C4-2B (cell line): ENCODE results near the gene ARID5B.

ENCODE experiments used
- H3K27ac ChIP-seq: fragments of 450-650 bp; 2 replicates; pipeline ENCODE4 v1.5.1; 2017
- ZFX ChIP-seq: fragments of 450-650 bp; IDR thresholded peaks from 2 replicates; pipeline ENCODE4 v1.6.1; 2017
- TF ChIP-seq, protein P1 (sequence below): fragments of 450-650 bp; conservative IDR thresholded peaks from 2 replicates; pipeline ENCODE4 v1.5.1; 2017; ENCODE audit warnings: mild to moderate bottlenecking

ARID5B gene

DNA sequence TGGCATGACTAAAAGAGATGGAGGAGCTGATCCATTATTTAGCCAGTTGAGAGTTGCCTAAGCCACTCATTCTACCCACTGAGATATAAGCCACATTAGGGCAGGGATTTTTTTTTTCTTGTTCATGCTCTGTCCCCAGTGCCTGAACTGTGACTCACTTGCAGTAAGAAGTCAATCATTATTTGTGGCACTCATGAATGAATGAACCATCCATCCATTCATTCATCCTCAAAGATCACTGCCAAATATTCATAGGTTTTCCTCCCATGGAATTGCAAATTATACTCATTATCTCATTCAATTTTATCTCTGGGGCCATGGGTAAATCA, 22.8 kb upstream of the ARID5B start:
- H3K27ac ChIP-seq, result no peak overlapping the region
- TF ChIP-seq, protein P1, sequence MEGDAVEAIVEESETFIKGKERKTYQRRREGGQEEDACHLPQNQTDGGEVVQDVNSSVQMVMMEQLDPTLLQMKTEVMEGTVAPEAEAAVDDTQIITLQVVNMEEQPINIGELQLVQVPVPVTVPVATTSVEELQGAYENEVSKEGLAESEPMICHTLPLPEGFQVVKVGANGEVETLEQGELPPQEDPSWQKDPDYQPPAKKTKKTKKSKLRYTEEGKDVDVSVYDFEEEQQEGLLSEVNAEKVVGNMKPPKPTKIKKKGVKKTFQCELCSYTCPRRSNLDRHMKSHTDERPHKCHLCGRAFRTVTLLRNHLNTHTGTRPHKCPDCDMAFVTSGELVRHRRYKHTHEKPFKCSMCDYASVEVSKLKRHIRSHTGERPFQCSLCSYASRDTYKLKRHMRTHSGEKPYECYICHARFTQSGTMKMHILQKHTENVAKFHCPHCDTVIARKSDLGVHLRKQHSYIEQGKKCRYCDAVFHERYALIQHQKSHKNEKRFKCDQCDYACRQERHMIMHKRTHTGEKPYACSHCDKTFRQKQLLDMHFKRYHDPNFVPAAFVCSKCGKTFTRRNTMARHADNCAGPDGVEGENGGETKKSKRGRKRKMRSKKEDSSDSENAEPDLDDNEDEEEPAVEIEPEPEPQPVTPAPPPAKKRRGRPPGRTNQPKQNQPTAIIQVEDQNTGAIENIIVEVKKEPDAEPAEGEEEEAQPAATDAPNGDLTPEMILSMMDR, result no peak
- TF ChIP-seq ZFX, result no peak

DNA sequence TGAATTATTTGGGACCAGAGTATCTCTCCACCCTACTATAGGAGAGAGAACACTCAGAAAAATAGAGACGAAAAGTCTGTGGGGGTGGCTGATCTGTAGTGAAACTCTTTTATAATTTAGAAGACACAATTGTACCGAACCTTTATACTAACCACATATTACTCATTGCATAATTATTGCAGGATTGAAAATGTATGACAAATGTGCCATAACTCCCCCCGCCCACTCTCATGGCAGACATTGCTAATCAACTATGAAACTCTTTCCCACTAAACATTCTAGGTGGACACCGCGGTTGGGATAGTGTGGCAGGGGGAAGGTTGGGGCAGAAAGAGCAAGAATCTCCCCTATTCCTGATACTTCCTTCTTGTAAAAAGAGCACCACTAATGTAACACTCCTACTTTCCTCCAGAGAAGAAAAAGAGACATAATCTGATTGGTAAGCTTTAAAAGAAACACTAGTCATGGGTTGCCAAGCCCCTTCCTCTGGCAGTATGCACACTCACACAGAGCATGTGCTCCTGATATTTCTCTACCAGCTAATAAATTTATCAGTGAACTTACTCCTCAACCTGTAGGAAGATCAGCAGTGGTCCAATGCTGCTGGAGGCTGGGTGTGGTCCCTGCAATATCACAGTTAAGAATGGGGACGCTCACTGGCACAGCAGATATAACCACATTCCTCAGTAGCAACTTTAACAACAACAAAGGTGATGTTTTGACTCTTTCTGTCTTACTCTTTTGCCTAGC, 18.7 kb upstream of the ARID5B start:
- TF ChIP-seq ZFX, result no peak
- TF ChIP-seq, protein P1, result no peak
- no peak overlapping the region for H3K27ac ChIP-seq

DNA sequence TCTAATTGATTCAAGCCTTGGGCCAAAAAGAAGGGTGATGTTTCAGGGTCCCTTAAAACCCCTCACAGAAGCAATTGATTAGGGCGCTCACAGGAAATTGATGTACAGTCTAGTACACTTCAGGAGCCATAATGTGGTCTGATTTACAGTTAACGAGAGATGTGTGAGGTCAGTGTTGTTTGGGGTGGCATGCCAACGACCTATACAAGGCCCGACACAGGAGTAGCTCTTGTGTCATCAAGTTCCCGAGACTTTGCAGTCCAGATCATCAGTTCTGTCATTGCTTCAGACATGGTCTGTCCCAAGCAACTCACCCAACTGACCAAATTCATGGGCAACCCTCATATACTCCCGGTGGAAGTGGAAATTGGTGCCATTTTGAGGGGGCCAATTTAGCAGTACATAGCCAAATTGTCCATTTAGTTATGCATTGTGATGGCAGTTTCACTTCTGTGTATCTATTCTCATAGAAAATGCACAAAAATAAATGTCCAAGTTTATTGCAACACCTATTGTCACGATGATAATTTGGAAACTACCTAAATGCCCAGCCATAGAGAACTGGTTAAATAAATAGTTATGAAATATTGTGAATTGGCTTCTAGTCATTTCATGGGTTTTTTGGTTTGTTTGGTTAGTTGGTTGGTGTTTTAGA, 18.0 kb upstream of the ARID5B start:
- H3K27ac ChIP-seq, result no peak overlapping the region
- TF ChIP-seq ZFX, result no peak
- TF ChIP-seq, protein P1, result no peak

DNA sequence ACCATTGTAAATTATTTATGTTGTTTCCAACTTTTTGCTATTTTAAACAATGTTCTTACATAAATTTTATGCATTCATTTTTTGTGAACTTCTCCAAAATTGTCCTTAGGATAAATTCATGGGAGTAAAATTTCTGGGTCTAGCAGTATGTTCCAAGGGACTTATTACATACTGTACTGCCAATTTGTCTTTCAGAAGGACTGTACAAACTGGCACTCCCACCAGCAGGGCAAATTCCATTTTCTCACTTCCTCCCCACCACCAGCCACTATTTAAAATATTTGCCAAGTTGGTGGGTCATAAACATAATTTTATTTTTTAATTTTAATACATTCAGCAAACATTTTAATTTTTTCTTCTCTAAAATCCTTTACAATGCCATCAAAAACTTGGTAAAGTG, 13.7 kb upstream of the ARID5B start:
- TF ChIP-seq ZFX, result no peak
- TF ChIP-seq, protein P1, result no peak
- no peak overlapping the region for H3K27ac ChIP-seq

DNA sequence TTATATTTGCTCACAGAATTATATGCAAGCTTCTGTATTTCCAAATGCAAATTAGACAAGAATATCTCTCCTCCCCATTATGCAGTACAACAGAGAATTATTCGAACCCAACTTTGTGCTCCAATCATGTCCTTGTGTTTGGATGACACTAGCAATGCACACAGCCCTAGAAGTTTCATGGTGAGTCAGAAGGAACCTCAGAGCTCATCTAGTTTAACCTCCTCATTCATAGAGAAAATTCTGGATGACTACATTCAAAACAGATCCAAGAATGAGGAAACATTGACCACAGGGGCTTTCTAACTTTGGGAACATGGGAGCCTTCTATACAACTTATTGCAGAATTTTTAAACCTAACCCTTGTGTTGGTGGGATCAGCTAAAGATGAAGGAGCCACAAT, 12.8 kb upstream of the ARID5B start:
- TF ChIP-seq, protein P1, result no peak
- no peak for TF ChIP-seq ZFX

DNA sequence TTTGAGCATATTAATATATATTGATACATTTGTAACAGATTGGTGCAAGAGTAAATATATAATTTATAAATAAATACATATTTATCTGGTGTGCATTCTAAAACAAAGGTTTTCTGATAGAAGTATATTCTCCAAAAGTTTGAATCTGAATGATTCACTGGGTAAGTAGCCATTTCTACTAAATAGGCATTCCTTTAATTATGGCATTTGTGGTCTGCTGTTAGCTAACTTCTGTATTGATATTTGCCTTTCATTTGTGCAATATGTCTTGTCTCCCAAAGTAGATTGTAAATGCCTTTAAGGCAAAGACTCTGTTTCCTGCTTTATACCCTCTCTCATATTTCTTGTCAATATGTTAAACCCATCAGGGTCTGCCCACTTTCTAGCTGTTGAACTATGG, 11.1 kb upstream of the ARID5B start:
- H3K27ac ChIP-seq, result no peak overlapping the region
- no peak for TF ChIP-seq ZFX
- TF ChIP-seq, protein P1, result no peak

More for the DNA sequence above, 12.8 kb upstream of the ARID5B start:
- no peak overlapping the region for H3K27ac ChIP-seq

DNA sequence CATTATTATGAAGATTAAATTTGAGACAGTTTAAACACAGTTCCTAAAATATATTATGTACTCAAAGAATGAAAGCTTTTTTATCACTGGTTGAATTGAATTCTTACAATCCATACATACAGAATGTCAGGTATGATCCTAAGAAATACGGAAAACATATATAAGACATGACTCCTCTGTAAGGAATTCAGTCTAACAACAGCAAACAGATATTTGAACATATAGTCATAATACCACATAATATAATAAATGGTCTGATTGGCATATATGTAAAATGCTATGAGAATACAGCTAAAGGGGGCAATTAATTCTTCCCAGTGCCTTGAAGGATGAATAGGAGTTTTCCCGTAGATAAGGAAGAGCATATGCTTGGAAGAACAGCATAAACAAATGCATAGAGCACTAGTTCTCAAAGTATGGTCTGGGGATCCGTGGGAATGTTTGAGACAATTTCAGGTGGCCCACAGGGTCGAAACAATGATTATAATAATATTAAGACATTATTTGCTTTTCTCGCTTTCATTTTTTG, 10.6 kb upstream of the ARID5B start:
- no peak overlapping the region for H3K27ac ChIP-seq
- TF ChIP-seq, protein P1, result no peak
- no peak for TF ChIP-seq ZFX
